Osteoblast (primary cell): ENCODE data around the gene KIF26B. TPM values are rescaled to one million over a fixed set of nuclear protein-coding genes. Genes with fewer than 3 reads are reported as not detected.

ENCODE experiments used
- DNase-seq: peaks from one replicate; pipeline ENCODE4 v3.0.0; 2011; ENCODE audit warnings: low spot score, mixed read lengths; ENCODE audit not compliant: insufficient read length; ENCODE audit errors: missing footprints
- H2AFZ ChIP-seq: 2 replicates; pipeline ENCODE4 v1.6.0; 2011; ENCODE audit warnings: mild to moderate bottlenecking, low read length
- H3K27ac ChIP-seq: 2 replicates; pipeline ENCODE4 v1.5.1; 2011; ENCODE audit warnings: mild to moderate bottlenecking, low read depth, low read length, moderate library complexity
- H3K27me3 ChIP-seq: 2 replicates; pipeline ENCODE4 v1.6.0; 2012; ENCODE audit warnings: mild to moderate bottlenecking, control low read depth, inconsistent platforms, low read length, moderate library complexity; ENCODE audit not compliant: insufficient read depth
- H3K36me3 ChIP-seq: 2 replicates; pipeline ENCODE4 v1.5.1; 2011; ENCODE audit warnings: mild to moderate bottlenecking, low read length, control low read depth, moderate library complexity; ENCODE audit not compliant: insufficient read depth
- H3K4me1 ChIP-seq: 2 replicates; pipeline ENCODE4 v1.5.1; 2011; ENCODE audit warnings: mild to moderate bottlenecking, low read length, control low read depth, moderate library complexity; ENCODE audit not compliant: insufficient read depth
- H3K4me2 ChIP-seq: 2 replicates; pipeline ENCODE4 v1.6.0; 2011; ENCODE audit warnings: mild to moderate bottlenecking, low read length; ENCODE audit not compliant: insufficient read depth
- H3K4me3 ChIP-seq: fragments of 200-600 bp; sonication (generic); 3 replicates; pipeline ENCODE4 v1.5.1; 2012; ENCODE audit warnings: mild to moderate bottlenecking, low read length, inconsistent platforms; ENCODE audit not compliant: insufficient read depth
- H3K79me2 ChIP-seq: 2 replicates; pipeline ENCODE4 v1.6.0; 2012; ENCODE audit warnings: mild to moderate bottlenecking, low read length, control low read depth, inconsistent platforms; ENCODE audit not compliant: insufficient read depth
- H3K9me3 ChIP-seq: 2 replicates; pipeline ENCODE4 v1.5.1; 2011; ENCODE audit warnings: low read depth, low read length, control low read depth
- H4K20me1 ChIP-seq: 2 replicates; pipeline ENCODE4 v1.6.0; 2012; ENCODE audit warnings: mild to moderate bottlenecking, low read length, control low read depth; ENCODE audit not compliant: insufficient read depth
- CTCF ChIP-seq: IDR thresholded peaks from 2 replicates; pipeline ENCODE4 v1.5.1; 2011; ENCODE audit warnings: mild to moderate bottlenecking, low read depth, low read length, moderate library complexity; ENCODE audit errors: extremely low read depth
- total RNA-seq: library from RNA; depleted of rRNA; stranded (reverse); fragments of >200 nt; gene quantifications from 2 replicates; pipeline ENCODE4 v1.2.3, GENCODE V29; 2012

KIF26B gene
- total RNA-seq, 1 donor = 22.1 TPM

DNA sequence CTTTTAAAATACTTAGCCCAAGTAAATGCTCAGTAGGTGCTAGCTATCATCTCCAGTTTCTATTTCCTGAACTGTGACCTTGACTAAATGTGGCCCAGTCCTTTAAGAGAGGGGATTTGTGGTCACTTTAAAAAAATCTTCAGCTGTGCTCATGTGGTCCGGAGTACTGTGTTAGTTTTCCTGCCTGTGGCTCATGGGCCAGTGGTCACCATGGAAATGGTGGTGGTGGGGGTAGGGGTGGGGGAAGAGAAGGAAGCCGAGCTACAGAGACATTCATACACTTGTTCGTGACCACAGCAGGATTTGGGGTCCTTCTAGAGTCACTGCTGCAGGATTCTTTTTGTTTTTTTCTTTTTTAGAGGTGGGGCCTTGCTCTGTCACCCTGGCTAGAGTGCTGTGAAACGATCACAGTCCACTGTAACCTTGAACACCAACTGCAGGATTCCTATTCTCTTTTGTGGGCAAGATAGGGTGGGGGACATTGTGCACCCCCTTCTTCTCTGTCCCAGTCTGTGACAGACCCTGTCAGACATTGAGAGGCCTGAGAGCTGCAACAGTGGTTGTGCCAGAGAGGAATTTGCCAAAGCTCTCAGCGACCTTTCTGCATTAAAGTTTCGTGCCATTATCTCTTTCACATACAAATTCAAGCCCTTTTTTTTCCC, 25.8 kb downstream of the KIF26B start:
- no peak overlapping the region for H2AFZ ChIP-seq
- no peak for DNase-seq
- no peaks in the 10 kb centered on the region for H3K9me3 ChIP-seq
- H3K4me3 ChIP-seq = no peak overlapping the region
- no peaks in the 10 kb centered on the region for H3K36me3 ChIP-seq
- no peaks in the 10 kb centered on the region for H3K4me1 ChIP-seq
- no peaks in the 10 kb centered on the region for H3K27me3 ChIP-seq
- no peaks in the 10 kb centered on the region for H3K79me2 ChIP-seq
- TF ChIP-seq CTCF = no peak
- no peak overlapping the region for H3K27ac ChIP-seq
- H4K20me1 ChIP-seq = peaks cover 4% of the 10 kb centered on the region
- H3K4me2 ChIP-seq = no peak overlapping the region

GRCh38 chr1:245181158-245181517, 26.4 kb downstream of the KIF26B start:
- peaks cover 4% of the 10 kb centered on the region for H4K20me1 ChIP-seq
- H3K4me3 ChIP-seq = no peak overlapping the region
- H3K9me3 ChIP-seq = no peaks in the 10 kb centered on the region
- no peak for TF ChIP-seq CTCF
- H3K79me2 ChIP-seq = no peaks in the 10 kb centered on the region
- no peaks in the 10 kb centered on the region for H3K36me3 ChIP-seq
- H3K27ac ChIP-seq = no peak overlapping the region
- no peak overlapping the region for H3K4me2 ChIP-seq
- H3K27me3 ChIP-seq = no peaks in the 10 kb centered on the region
- H2AFZ ChIP-seq = no peak overlapping the region
- no peak for DNase-seq
- no peaks in the 10 kb centered on the region for H3K4me1 ChIP-seq

GRCh38 chr1:245182028-245182427, 27.2 kb downstream of the KIF26B start:
- Histone ChIP-seq H3K79me2 (no peaks in the 10 kb centered on the region), H2AFZ (no peak overlapping the region), H3K27ac (no peak overlapping the region), H3K4me3 (no peak overlapping the region), H3K27me3 (no peaks in the 10 kb centered on the region), H3K4me2 (no peak overlapping the region), H3K36me3 (no peaks in the 10 kb centered on the region), H3K4me1 (no peaks in the 10 kb centered on the region), H3K9me3 (no peaks in the 10 kb centered on the region), H4K20me1 (peaks cover 4% of the 10 kb centered on the region)
- no peak for TF ChIP-seq CTCF
- DNase-seq = no peak

GRCh38 chr1:245183429-245183828, 28.6 kb downstream of the KIF26B start:
- H3K27me3 ChIP-seq = no peaks in the 10 kb centered on the region
- H3K27ac ChIP-seq = no peak overlapping the region
- H3K4me3 ChIP-seq = no peak overlapping the region
- no peaks in the 10 kb centered on the region for H3K9me3 ChIP-seq
- H3K4me2 ChIP-seq = no peak overlapping the region
- no peaks in the 10 kb centered on the region for H3K36me3 ChIP-seq
- H3K79me2 ChIP-seq = no peaks in the 10 kb centered on the region
- no peak for TF ChIP-seq CTCF
- no peaks in the 10 kb centered on the region for H3K4me1 ChIP-seq
- DNase-seq = no peak
- no peaks in the 10 kb centered on the region for H4K20me1 ChIP-seq
- H2AFZ ChIP-seq = no peak overlapping the region
